CD4-positive, alpha-beta memory T cell (primary cell): ENCODE results near the gene PILRB. TPM values are rescaled to one million over a fixed set of nuclear protein-coding genes. Genes with fewer than 3 reads are reported as not detected.

ENCODE experiments used
- CTCF ChIA-PET: fragments of 350-600 bp; sonication (Branson Sonifier 250); formaldehyde crosslinking; loops from one replicate; lab custom pipeline; 2021; ENCODE audit warnings: inconsistent platforms; ENCODE audit not compliant: partially characterized antibody; lab: Charles Lee
- POLR2A ChIA-PET: fragments of 350-600 bp; sonication (Branson Sonifier 250); formaldehyde crosslinking; loops from one replicate; lab custom pipeline; 2021; ENCODE audit not compliant: partially characterized antibody; lab: Charles Lee
- DNase-seq, 5 donors: peaks; one replicate each; pipeline versions ENCODE4 v3.0.0 to v3.0.0-alpha.2; 2020 to 2022; ENCODE audit warnings: mixed read lengths in 1 of 5
- H3K27ac ChIP-seq: one replicate; pipeline ENCODE4 v1.7.0; 2013; ENCODE audit warnings: low read depth, low read length
- H3K27me3 ChIP-seq: 2 replicates; pipeline ENCODE4 v1.7.0; 2013; ENCODE audit warnings: mild to moderate bottlenecking, low read length, moderate library complexity; ENCODE audit not compliant: insufficient read depth
- H3K36me3 ChIP-seq: 2 replicates; pipeline ENCODE4 v1.7.0; 2013; ENCODE audit warnings: mild to moderate bottlenecking, low read length, moderate library complexity; ENCODE audit not compliant: insufficient read depth
- H3K4me1 ChIP-seq: 2 replicates; pipeline ENCODE4 v1.7.0; 2013; ENCODE audit warnings: mild to moderate bottlenecking, low read length, moderate library complexity; ENCODE audit not compliant: insufficient read depth
- H3K4me3 ChIP-seq, 2 donors: one replicate each; pipeline ENCODE4 v1.7.0; 2013; ENCODE audit warnings: low read length in 2 of 2, mild to moderate bottlenecking in 1 of 2
- H3K9me3 ChIP-seq, 2 donors: one replicate each; pipeline ENCODE4 v1.7.0; 2013; ENCODE audit warnings: low read length in 2 of 2, control low read depth in 1 of 2; ENCODE audit not compliant: control insufficient read depth in 1 of 2
- H3K27ac Mint-ChIP-seq, 7 donors: one replicate each; pipeline ENCODE4 v1.8.0; 2020 to 2021; ENCODE audit warnings: mixed read lengths in 7 of 7, mild to moderate bottlenecking in 6 of 7, inconsistent platforms in 3 of 7, moderate library complexity in 3 of 7
- H3K27me3 Mint-ChIP-seq, 2 donors: one replicate each; pipeline ENCODE4 v1.8.0; 2020 to 2021; ENCODE audit warnings: mixed read lengths in 2 of 2
- H3K36me3 Mint-ChIP-seq, 2 donors: one replicate each; pipeline ENCODE4 v1.8.0; 2020 to 2021; ENCODE audit warnings: mixed read lengths in 2 of 2, inconsistent platforms in 1 of 2, mild to moderate bottlenecking in 1 of 2
- H3K4me1 Mint-ChIP-seq, 4 donors: one replicate each; pipeline ENCODE4 v1.8.0; 2020 to 2021; ENCODE audit warnings: mixed read lengths in 4 of 4, mild to moderate bottlenecking in 1 of 4
- H3K4me3 Mint-ChIP-seq, 8 donors: one replicate each; pipeline ENCODE4 v1.8.0; 2020 to 2021; ENCODE audit warnings: mixed read lengths in 8 of 8, mild to moderate bottlenecking in 7 of 8, moderate library complexity in 6 of 8, inconsistent platforms in 3 of 8
- H3K9me3 Mint-ChIP-seq, 8 donors: one replicate each; pipeline ENCODE4 v1.8.0; 2020 to 2021; ENCODE audit warnings: mixed read lengths in 8 of 8, mild to moderate bottlenecking in 5 of 8, inconsistent platforms in 3 of 8, moderate library complexity in 1 of 8
- intact Hi-C: fragments of 100-400 bp; cut with micrococcal nuclease; formaldehyde crosslinking; loops from one replicate; pipeline ENCODE4 v1.15.1; 2023
- polyA plus RNA-seq, 2 donors: library from polyadenylated mRNA; unstranded; fragments of 300-500 nt; fragmentation: Illumina TruSeq; gene quantifications; one replicate each; pipeline ENCODE4 v1.2.3, GENCODE V29; 2021
- total RNA-seq, 2 experiments: library from RNA; stranded (reverse); gene quantifications; one replicate each; pipeline ENCODE4 v1.2.3, GENCODE V29; 2021

The PILRB gene
- total and polyA plus RNA-seq, 4 experiments from 2014 or later: 1.1 to 117 (median 54.7) TPM

DNA sequence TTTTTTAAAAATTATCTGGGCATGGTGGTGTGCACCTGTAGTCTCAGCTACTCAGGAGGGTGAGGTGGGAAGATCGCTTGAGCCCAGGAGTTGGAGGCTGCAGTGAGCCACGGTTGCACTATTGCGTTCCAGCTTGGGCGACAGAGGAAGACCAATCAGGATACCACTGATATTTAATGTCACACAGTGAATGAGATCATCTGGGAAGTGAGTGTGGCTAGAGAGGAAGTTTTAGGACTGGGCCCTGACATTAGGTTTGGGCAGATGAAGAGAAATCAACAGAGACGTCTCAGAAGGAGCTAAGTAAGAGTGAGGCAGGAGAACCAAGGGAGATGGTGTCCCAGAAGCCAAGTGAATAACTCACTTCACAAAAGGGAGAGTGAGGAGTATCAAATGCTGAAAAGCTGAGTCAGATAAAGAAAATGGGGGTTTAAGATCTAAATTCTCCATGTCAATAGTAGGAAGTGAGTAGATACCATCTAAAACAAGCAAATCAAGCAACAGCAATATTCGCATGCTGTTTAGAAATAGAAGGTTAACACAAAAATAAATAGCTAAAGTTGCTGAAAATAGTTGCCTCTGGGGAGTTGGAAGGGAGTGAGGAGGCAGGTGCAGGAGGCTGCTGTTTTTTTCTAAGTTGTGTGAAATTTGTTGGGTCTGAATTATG lies 26.8 kb downstream of the PILRB start:
- H3K27me3 Mint-ChIP-seq: peaks cover 0 to 5% of the 10 kb centered on the region in 2 donors
- no peaks in the 10 kb centered on the region for H3K36me3 ChIP-seq
- H3K4me3 ChIP-seq: no peak overlapping the region
- no peaks in the 10 kb centered on the region for H3K27me3 ChIP-seq
- H3K27ac Mint-ChIP-seq: peak overlapping the region in 1 of 7 donors; percentile 76
- no peak for DNase-seq
- no peak overlapping the region for H3K4me3 Mint-ChIP-seq
- peaks cover 0 to 2% (median 0%) of the 10 kb centered on the region in 8 donors for H3K9me3 Mint-ChIP-seq
- H3K9me3 ChIP-seq: no peaks in the 10 kb centered on the region
- H3K27ac ChIP-seq: no peak overlapping the region
- ChIA-PET POLR2A (no interaction called here), CTCF (no interaction called here)
- peaks cover 0 to 4% (median 0%) of the 10 kb centered on the region in 4 donors for H3K4me1 Mint-ChIP-seq
- intact Hi-C loops: no loop called here
- H3K36me3 Mint-ChIP-seq: no peaks in the 10 kb centered on the region
- no peaks in the 10 kb centered on the region for H3K4me1 ChIP-seq

DNA sequence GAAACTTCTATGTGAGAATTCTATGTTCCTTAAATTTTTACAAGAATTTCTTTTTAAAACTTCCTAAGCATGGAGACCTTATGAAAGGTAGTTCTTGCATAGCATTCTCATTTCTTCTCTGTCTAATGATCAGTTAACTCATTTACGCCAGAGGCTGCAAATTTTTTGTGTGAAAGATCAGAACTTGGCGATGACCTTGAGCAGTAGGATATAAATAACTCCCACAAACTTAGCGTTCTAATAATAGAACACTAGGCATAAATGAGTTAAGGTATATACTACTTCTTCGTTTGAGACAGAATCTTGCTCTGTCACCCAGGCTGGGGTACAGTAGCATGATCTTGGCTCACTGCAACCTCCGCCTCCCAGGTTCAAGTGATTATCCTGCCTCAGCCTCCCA lies 29.0 kb downstream of the PILRB start:
- CTCF ChIA-PET: no interaction called here
- H3K9me3 Mint-ChIP-seq: peaks cover 0 to 2% (median 0%) of the 10 kb centered on the region in 8 donors

DNA sequence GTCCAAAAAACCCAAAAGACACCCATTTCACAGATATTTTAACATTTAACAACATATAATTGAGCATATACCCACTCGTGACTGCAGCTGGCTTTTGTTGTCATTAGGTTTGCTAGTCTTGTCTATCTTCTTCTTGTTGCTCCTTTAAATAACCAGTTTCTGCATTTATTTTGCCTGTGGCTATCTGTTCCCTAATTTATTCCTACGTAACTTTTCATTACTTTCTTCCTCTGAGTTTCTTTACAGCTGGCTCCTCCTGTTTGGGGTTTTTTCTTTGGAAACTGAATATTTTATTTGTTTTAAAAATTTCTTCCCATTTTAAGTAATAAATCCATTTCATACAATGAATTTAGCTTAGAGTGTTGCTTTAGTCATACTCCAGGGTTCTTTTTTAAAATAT lies 29.8 kb downstream of the PILRB start:
- Histone ChIP-seq H3K27ac (no peak overlapping the region), H3K4me3 (no peak overlapping the region), H3K4me1 (no peaks in the 10 kb centered on the region), H3K27me3 (no peaks in the 10 kb centered on the region), H3K36me3 (no peaks in the 10 kb centered on the region), H3K9me3 (no peaks in the 10 kb centered on the region)
- peaks cover 0 to 2% (median 0%) of the 10 kb centered on the region in 8 donors for H3K9me3 Mint-ChIP-seq
- DNase-seq: no peak
- peaks cover 0 to 1% (median 0%) of the 10 kb centered on the region in 4 donors for H3K4me1 Mint-ChIP-seq
- ChIA-PET CTCF (no interaction called here), POLR2A (no interaction called here)
- peaks cover 0 to 12% of the 10 kb centered on the region in 2 donors for H3K27me3 Mint-ChIP-seq
- H3K27ac Mint-ChIP-seq: no peak overlapping the region
- no peak overlapping the region for H3K4me3 Mint-ChIP-seq
- no peaks in the 10 kb centered on the region for H3K36me3 Mint-ChIP-seq
- intact Hi-C loops: no loop called here

More for the DNA sequence above, 29.0 kb downstream of the PILRB start:
- Histone ChIP-seq H3K36me3 (no peaks in the 10 kb centered on the region), H3K4me3 (no peak overlapping the region), H3K4me1 (no peaks in the 10 kb centered on the region), H3K27me3 (no peaks in the 10 kb centered on the region), H3K9me3 (no peaks in the 10 kb centered on the region), H3K27ac (no peak overlapping the region)
- POLR2A ChIA-PET: no interaction called here
- no peaks in the 10 kb centered on the region for H3K36me3 Mint-ChIP-seq
- intact Hi-C loops: no loop called here
- peaks cover 0 to 12% of the 10 kb centered on the region in 2 donors for H3K27me3 Mint-ChIP-seq
- H3K4me3 Mint-ChIP-seq: no peak overlapping the region
- DNase-seq: no peak
- peaks cover 0 to 4% (median 0%) of the 10 kb centered on the region in 4 donors for H3K4me1 Mint-ChIP-seq
- H3K27ac Mint-ChIP-seq: no peak overlapping the region

DNA sequence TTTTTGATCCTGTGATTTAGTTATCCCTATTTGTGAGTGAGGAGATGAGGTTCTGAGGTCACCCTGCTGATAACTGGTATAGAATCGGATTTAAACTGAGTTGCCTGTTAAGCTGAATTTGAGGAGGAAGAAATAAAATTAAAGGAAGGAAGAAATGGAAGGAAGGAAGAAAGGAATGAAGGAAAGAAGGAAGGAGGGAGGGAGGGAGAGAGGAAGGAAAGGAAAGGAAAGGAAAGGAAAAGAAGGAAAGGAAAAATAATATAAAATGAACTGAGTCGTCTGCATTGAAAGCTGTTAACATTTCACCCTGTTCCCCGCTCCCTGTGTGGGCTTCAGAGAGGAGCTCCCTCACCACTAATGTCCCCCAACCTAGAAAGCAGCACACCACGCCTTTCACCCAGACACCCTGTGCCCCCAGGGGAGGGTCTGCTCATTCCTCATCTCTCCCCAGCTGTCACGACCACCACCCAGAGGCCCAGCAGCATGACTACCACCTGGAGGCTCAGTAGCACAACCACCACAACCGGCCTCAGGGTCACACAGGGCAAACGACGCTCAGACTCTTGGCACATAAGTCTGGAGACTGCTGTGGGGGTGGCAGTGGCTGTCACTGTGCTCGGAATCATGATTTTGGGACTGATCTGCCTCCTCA lies 31.6 kb downstream of the PILRB start:
- H3K4me3 Mint-ChIP-seq: no peak overlapping the region
- no peak for DNase-seq
- Histone ChIP-seq H3K27ac (no peak overlapping the region), H3K4me1 (no peaks in the 10 kb centered on the region), H3K36me3 (no peaks in the 10 kb centered on the region), H3K9me3 (no peaks in the 10 kb centered on the region), H3K27me3 (no peaks in the 10 kb centered on the region), H3K4me3 (no peak overlapping the region)
- ChIA-PET POLR2A (no interaction called here), CTCF (interaction anchor here (1.4 kb wide), 1 partner anchor 18 kb away, joined by 3 read pairs; no protein-coding TSS in a partner anchor)
- intact Hi-C loops: no loop called here
- H3K27me3 Mint-ChIP-seq: peaks cover 0 to 12% of the 10 kb centered on the region in 2 donors
- H3K27ac Mint-ChIP-seq: no peak overlapping the region
- H3K9me3 Mint-ChIP-seq: no peaks in the 10 kb centered on the region
- H3K36me3 Mint-ChIP-seq: no peaks in the 10 kb centered on the region
- no peaks in the 10 kb centered on the region for H3K4me1 Mint-ChIP-seq

DNA sequence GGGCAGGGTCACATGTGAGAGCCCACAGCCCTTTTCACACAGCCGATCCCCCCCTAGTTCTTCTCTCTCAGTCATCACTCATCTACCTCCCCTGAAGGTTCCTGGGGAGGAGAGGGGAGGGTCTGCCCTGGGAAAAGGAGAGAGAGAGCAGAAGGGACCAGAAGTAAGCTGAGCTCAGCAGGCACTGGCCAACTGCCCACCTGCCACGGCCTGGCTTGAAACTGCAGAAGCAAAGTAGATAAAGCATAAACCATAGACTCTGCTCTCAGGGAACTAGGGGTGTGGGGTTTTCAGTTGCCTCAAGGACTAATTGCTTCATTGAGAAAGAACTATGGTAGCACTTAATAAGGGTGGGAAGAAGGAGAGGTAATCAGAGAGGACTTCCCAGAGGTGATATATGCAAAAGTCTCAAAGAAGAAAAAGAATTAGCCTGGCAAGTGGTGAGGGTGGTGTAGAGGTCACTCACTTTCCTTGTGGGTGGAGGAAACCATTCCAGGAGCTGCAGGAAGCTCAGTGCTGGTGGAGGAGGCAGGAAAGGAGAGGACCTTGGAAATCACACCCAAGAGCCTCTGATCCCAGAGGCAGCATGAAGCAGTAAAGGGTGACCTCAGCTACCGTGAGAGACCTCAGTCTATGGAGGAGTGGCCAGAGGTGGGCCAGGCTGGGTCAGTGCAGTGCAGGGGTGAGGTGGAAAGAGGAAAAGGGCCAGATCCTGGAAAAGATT lies 32.5 kb downstream of the PILRB start:
- no peak overlapping the region for H3K4me3 Mint-ChIP-seq
- intact Hi-C loops: no loop called here
- H3K27ac Mint-ChIP-seq: peak overlapping the region in 1 of 7 donors; percentile 71
- ChIA-PET CTCF (interaction anchor here (1.1 to 1.4 kb wide), 2 partner anchors 11 to 17 kb away, joined by 3 read pairs; no protein-coding TSS in a partner anchor), POLR2A (no interaction called here)
- H3K9me3 Mint-ChIP-seq: no peaks in the 10 kb centered on the region
- peaks cover 0 to 12% of the 10 kb centered on the region in 2 donors for H3K27me3 Mint-ChIP-seq
- H3K36me3 Mint-ChIP-seq: no peaks in the 10 kb centered on the region
- H3K4me1 Mint-ChIP-seq: peaks cover 0 to 2% (median 1%) of the 10 kb centered on the region in 4 donors
- DNase-seq: no peak
- H3K4me3 ChIP-seq: no peak overlapping the region
- H3K27me3 ChIP-seq: no peaks in the 10 kb centered on the region
- no peaks in the 10 kb centered on the region for H3K36me3 ChIP-seq
- no peak overlapping the region for H3K27ac ChIP-seq
- H3K9me3 ChIP-seq: no peaks in the 10 kb centered on the region
- no peaks in the 10 kb centered on the region for H3K4me1 ChIP-seq

DNA sequence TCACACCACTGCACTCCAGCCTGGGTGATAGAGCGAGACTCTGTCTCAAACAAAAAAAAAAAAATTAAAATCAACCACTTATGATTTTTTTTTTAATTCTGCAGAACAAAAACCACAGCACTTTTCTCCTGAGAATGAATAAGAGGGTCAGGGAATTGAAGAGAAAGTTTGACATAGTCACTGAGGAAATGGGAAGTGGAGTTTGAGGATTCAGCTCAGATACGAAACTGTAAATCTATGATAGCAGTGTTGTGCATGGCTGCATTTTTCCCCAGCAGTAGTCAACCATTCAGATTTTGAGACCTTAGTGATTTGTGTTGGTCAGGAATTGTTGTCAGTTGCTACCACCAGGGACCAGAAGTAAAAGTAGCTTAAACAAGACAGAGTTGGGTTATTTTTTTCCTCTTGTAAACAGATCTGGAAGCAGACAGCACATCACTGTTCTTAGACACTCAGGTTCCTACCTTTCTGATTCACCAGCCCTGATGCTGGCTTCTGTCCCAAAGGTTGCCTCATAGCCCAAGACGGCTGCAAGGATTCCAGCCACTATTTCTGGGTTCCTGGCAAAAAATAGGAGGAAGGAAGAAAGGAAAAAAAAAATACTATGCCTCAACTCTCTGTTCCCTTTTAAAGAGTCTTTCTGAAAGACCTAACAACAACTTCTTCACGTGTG lies 35.5 kb downstream of the PILRB start:
- ChIA-PET CTCF (interaction anchor here (1.7 kb wide), 1 partner anchor 14 kb away, joined by 5 read pairs; no protein-coding TSS in a partner anchor), POLR2A (no interaction called here)
- Mint-ChIP-seq H3K9me3 (no peaks in the 10 kb centered on the region), H3K36me3 (no peaks in the 10 kb centered on the region), H3K27me3 (peaks cover 0 to 10% of the 10 kb centered on the region in 2 donors), H3K4me3 (no peak overlapping the region), H3K27ac (no peak overlapping the region), H3K4me1 (peaks cover 11 to 25% (median 17%) of the 10 kb centered on the region in 4 donors)
- intact Hi-C loops: no loop called here
- H3K27me3 ChIP-seq: no peaks in the 10 kb centered on the region
- H3K9me3 ChIP-seq: no peaks in the 10 kb centered on the region
- peaks cover 20% of the 10 kb centered on the region for H3K4me1 ChIP-seq
- H3K27ac ChIP-seq: no peak overlapping the region
- no peaks in the 10 kb centered on the region for H3K36me3 ChIP-seq
- no peak for DNase-seq
- no peak overlapping the region for H3K4me3 ChIP-seq
